ENCODE measurements around the gene LAX1.

DNA sequence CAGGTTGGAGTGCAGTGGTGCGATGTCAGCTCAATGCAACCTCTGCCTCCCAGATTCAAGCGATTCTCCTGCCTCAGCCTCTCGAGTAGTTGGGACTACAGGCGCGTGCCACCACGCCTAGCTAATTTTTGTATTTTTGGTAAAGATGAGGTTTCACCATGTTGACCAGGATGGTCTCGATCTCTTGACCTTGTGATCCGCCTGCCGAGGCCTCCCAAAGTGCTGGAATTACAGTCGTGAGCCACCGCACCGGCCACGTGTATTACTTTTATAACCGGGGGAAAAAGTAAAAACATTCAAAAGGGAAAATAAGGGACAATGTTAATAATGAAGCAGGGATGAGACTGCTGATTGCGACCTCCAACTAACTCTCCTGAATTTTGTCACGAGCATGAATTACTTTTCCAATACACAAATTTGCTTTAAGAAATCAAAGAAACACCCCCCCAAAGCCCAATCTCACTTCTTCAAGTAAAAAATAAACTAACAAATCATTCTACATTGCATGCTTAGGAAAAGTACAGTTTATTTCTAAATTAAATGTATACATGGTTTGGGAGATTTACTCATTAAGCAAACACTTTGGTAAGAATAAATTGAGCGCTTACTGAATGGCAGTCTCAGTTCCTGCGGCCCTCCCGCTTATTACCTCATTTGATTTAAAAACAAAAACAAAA lies 29.9 kb downstream of the LAX1 start:
- TF ChIP-seq, protein P1, sequence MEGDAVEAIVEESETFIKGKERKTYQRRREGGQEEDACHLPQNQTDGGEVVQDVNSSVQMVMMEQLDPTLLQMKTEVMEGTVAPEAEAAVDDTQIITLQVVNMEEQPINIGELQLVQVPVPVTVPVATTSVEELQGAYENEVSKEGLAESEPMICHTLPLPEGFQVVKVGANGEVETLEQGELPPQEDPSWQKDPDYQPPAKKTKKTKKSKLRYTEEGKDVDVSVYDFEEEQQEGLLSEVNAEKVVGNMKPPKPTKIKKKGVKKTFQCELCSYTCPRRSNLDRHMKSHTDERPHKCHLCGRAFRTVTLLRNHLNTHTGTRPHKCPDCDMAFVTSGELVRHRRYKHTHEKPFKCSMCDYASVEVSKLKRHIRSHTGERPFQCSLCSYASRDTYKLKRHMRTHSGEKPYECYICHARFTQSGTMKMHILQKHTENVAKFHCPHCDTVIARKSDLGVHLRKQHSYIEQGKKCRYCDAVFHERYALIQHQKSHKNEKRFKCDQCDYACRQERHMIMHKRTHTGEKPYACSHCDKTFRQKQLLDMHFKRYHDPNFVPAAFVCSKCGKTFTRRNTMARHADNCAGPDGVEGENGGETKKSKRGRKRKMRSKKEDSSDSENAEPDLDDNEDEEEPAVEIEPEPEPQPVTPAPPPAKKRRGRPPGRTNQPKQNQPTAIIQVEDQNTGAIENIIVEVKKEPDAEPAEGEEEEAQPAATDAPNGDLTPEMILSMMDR (IDR thresholded peaks at IDR 0.05) = no peak
- TF ChIP-seq POLR2AphosphoS5 (IDR thresholded peaks at IDR 0.05) = no peak
